Ectodermal cell (in vitro differentiated cells): Measurements from ENCODE around the gene CKLF.

Experiments used
- H3K27ac ChIP-seq: 2 replicates; pipeline ENCODE4 v1.7.0; 2013; ENCODE audit warnings: mild to moderate bottlenecking, low read depth, low read length; ENCODE audit not compliant: insufficient read depth, poor library complexity, severe bottlenecking
- H3K27me3 ChIP-seq: 2 replicates; pipeline ENCODE4 v1.7.0; 2013; ENCODE audit warnings: mild to moderate bottlenecking, low read length; ENCODE audit not compliant: insufficient read depth, control insufficient read depth, poor library complexity, severe bottlenecking
- H3K36me3 ChIP-seq: one replicate; pipeline ENCODE4 v1.7.0; 2013; ENCODE audit warnings: low read length; ENCODE audit not compliant: control insufficient read depth, insufficient read depth
- H3K4me1 ChIP-seq: one replicate; pipeline ENCODE4 v1.7.0; 2013; ENCODE audit warnings: low read length; ENCODE audit not compliant: control insufficient read depth, insufficient read depth
- H3K4me3 ChIP-seq: 2 replicates; pipeline ENCODE4 v1.7.0; 2013; ENCODE audit warnings: low read depth, low read length, control low read depth; ENCODE audit not compliant: insufficient read depth
- H3K9me3 ChIP-seq: 2 replicates; pipeline ENCODE4 v1.7.0; 2013; ENCODE audit warnings: mild to moderate bottlenecking, low read length, moderate library complexity; ENCODE audit not compliant: control insufficient read depth
- WGBS, 2 experiments: methylation state at CpG; one replicate each; pipeline ENCODE4 v1.1.7; 2013; ENCODE audit warnings: missing lambda C conversion rate in 2 of 2; 5-methylcytosine and 5-hydroxymethylcytosine counted together

Gene CKLF

GRCh38 chr16:66596986-66597848, 44.8 kb downstream of the CKLF start:
- H3K27me3 ChIP-seq = no peaks in the 10 kb centered on the region
- H3K36me3 ChIP-seq = no peaks in the 10 kb centered on the region
- no peaks in the 10 kb centered on the region for H3K9me3 ChIP-seq
- no peak overlapping the region for H3K4me3 ChIP-seq
- no peak overlapping the region for H3K27ac ChIP-seq
- H3K4me1 ChIP-seq = no peaks in the 10 kb centered on the region
- 95 to 96% methylated on average over 5 of the region's 5 CpGs for WGBS, 2 experiments

GRCh38 chr16:66598111-66598510, 45.7 kb downstream of the CKLF start:
- H3K4me3 ChIP-seq = no peak overlapping the region
- H3K9me3 ChIP-seq = no peaks in the 10 kb centered on the region
- no peak overlapping the region for H3K27ac ChIP-seq
- no peaks in the 10 kb centered on the region for H3K4me1 ChIP-seq
- WGBS, 2 experiments = 88 to 92% methylated on average over 1 to 2 of the region's 3 CpGs
- no peaks in the 10 kb centered on the region for H3K36me3 ChIP-seq
- H3K27me3 ChIP-seq = no peaks in the 10 kb centered on the region

- WGBS, 2 experiments = 92 to 97% methylated on average over 4 of the region's 4 CpGs
- Histone ChIP-seq H3K27me3 (no peaks in the 10 kb centered on the region), H3K27ac (no peak overlapping the region), H3K9me3 (no peaks in the 10 kb centered on the region), H3K4me3 (no peak overlapping the region), H3K4me1 (no peaks in the 10 kb centered on the region), H3K36me3 (no peaks in the 10 kb centered on the region)
These were observed 47.4 kb downstream of the CKLF start for GRCh38 chr16:66599726-66600125.

- Histone ChIP-seq H3K4me3 (no peak overlapping the region), H3K4me1 (no peaks in the 10 kb centered on the region)
- 95 to 98% methylated on average over 1 of the region's 1 CpG for WGBS, 2 experiments
These were observed 48.1 kb downstream of the CKLF start for GRCh38 chr16:66600477-66600876.

GRCh38 chr16:66601471-66601870, 49.1 kb downstream of the CKLF start:
- H3K27ac ChIP-seq = no peak overlapping the region
- WGBS, 2 experiments = 91 to 94% methylated on average over 5 of the region's 5 CpGs
- no peaks in the 10 kb centered on the region for H3K9me3 ChIP-seq
- no peaks in the 10 kb centered on the region for H3K27me3 ChIP-seq
- H3K36me3 ChIP-seq = no peaks in the 10 kb centered on the region
- H3K4me3 ChIP-seq = no peak overlapping the region
- H3K4me1 ChIP-seq = peaks cover 4% of the 10 kb centered on the region

More at GRCh38 chr16:66600477-66600876, 48.1 kb downstream of the CKLF start:
- H3K36me3 ChIP-seq = no peaks in the 10 kb centered on the region
- H3K9me3 ChIP-seq = no peaks in the 10 kb centered on the region
- no peaks in the 10 kb centered on the region for H3K27me3 ChIP-seq
- no peak overlapping the region for H3K27ac ChIP-seq

- Histone ChIP-seq H3K4me3 (peak overlapping the region; percentile 72), H3K36me3 (no peaks in the 10 kb centered on the region), H3K27me3 (no peaks in the 10 kb centered on the region), H3K4me1 (peaks cover 6% of the 10 kb centered on the region), H3K27ac (peak overlapping the region; percentile 36), H3K9me3 (no peaks in the 10 kb centered on the region)
- WGBS, 2 experiments = 12 to 14% methylated on average over 32 of the region's 32 CpGs
These were observed 51.4 kb downstream of the CKLF start for GRCh38 chr16:66603537-66604375.

GRCh38 chr16:66604376-66605176, 52.2 kb downstream of the CKLF start, which contains the start of gene CMTM3:
TSS of gene CMTM3 (plus strand) at chr16:66604704. CDS start at chr16:66604806, 102 bp downstream.
- Histone ChIP-seq H3K4me3 (peak within 1 kb of the TSS; percentile 72), H3K27ac (peak within 1 kb of the TSS; percentile 57), H3K27me3 (no peaks in the 10 kb centered on the region), H3K36me3 (peaks cover 1% of the 10 kb centered on the region), H3K4me1 (peaks cover 9% of the 10 kb centered on the region), H3K9me3 (no peaks in the 10 kb centered on the region)
- 0% methylated on average over 93 to 96 of the region's 96 CpGs for WGBS, 2 experiments

GRCh38 chr16:66605177-66605978, 53.0 kb downstream of the CKLF start:
- Histone ChIP-seq H3K4me3 (peak overlapping the region; percentile 72), H3K36me3 (peaks cover 9% of the 10 kb centered on the region), H3K9me3 (no peaks in the 10 kb centered on the region), H3K4me1 (peaks cover 9% of the 10 kb centered on the region), H3K27ac (peak overlapping the region; percentile 57), H3K27me3 (no peaks in the 10 kb centered on the region)
- 3% methylated on average over 61 of the region's 61 CpGs for WGBS, 2 experiments

GRCh38 chr16:66605979-66606751, 53.8 kb downstream of the CKLF start:
- Histone ChIP-seq H3K27ac (no peak overlapping the region), H3K4me3 (peak overlapping the region; percentile 72), H3K4me1 (peaks cover 9% of the 10 kb centered on the region), H3K9me3 (no peaks in the 10 kb centered on the region), H3K36me3 (peaks cover 17% of the 10 kb centered on the region), H3K27me3 (no peaks in the 10 kb centered on the region)
- WGBS, 2 experiments = 69 to 73% methylated on average over 10 of the region's 10 CpGs
